K562 (cell line): Measurements from ENCODE around the gene DUS4L. TPM values are rescaled to one million over a fixed set of nuclear protein-coding genes. Genes with fewer than 3 reads are reported as not detected.

ENCODE experiments used
- E2F6 ChIP-seq, 2 experiments: IDR thresholded peaks; 2 replicates each; pipeline ENCODE4 v1.6.1; 2011; ENCODE audit warnings: borderline replicate concordance in 1 of 2, control low read depth in 1 of 2, low read depth in 1 of 2, low read length in 1 of 2, mild to moderate bottlenecking in 1 of 2, mixed read lengths in 1 of 2, moderate library complexity in 1 of 2; ENCODE audit not compliant: insufficient read depth in 1 of 2, insufficient read length in 1 of 2, poor library complexity in 1 of 2, severe bottlenecking in 1 of 2; ENCODE audit errors: extremely low read depth in 1 of 2
- HCFC1 ChIP-seq: IDR thresholded peaks from 2 replicates; pipeline ENCODE4 v1.6.1; 2012; ENCODE audit warnings: low read depth, low read length, improper control_type of control experiment
- SLC30A9 ChIP-seq: fragments of 250-450 bp; sonication (Bioruptor Pico); IDR thresholded peaks from 2 replicates; pipeline ENCODE4 v1.8.0; 2022; ENCODE audit warnings: mild to moderate bottlenecking, moderate library complexity
- TBP ChIP-seq: optimal IDR thresholded peaks from 2 replicates; pipeline ENCODE3; 2011; ENCODE audit warnings: low read depth, low read length, improper control_type of control experiment
- TGIF2 ChIP-seq: sonication (generic); formaldehyde crosslinking; IDR thresholded peaks from 2 replicates; pipeline ENCODE4 v1.8.1; 2022; ENCODE audit warnings: mild to moderate bottlenecking, missing genetic modification reagents, moderate library complexity
- THRA ChIP-seq: fragments of 450-650 bp; IDR thresholded peaks from 2 replicates; pipeline ENCODE4 v1.6.1; 2017; ENCODE audit warnings: mild to moderate bottlenecking, moderate library complexity
- ZBTB11 ChIP-seq, 3 experiments: fragments of 200-800 bp in 1 of 3; fragments of 250-450 bp in 1 of 3; fragments of 450-650 bp in 1 of 3; sonication (Bioruptor Pico) in 1 of 3; sonication (Bioruptor generic) in 1 of 3; formaldehyde crosslinking in 1 of 3; IDR thresholded peaks; 2 replicates each; pipeline versions ENCODE4 v1.6.1 to v1.8.0; 2016 to 2022; ENCODE audit warnings: mild to moderate bottlenecking in 2 of 3, missing genetic modification characterization in 2 of 3, missing compliant biosample characterization in 1 of 3, moderate library complexity in 1 of 3
- ZBTB7A ChIP-seq: IDR thresholded peaks from 2 replicates; pipeline ENCODE4 v1.6.1; 2011; ENCODE audit warnings: low read depth, mild to moderate bottlenecking, low read length, moderate library complexity, borderline replicate concordance; ENCODE audit not compliant: control insufficient read depth
- polyA plus RNA-seq, 8 experiments: library from polyadenylated mRNA; depleted of rRNA in 4 of 8; stranded (reverse) in 5 of 8; unstranded in 3 of 8; fragments of >200 nt; fragmentation: Nextera tagmentation in 2 of 8; fragmentation: Illumina TruSeq in 1 of 8; extraction: Ambion mirVana in 2 of 8; extraction: Trizol in 1 of 8; gene quantifications; 2 replicates each; pipeline versions ENCODE4 v1.2.1 to v1.2.3, GENCODE V29; 2011 to 2014; ENCODE audit warnings: inconsistent platforms in 1 of 8, missing spikeins in 1 of 8
- total RNA-seq, 7 experiments: library from RNA; depleted of rRNA in 6 of 7; stranded (reverse); fragments of >200 nt in 6 of 7; fragmentation: Illumina TruSeq in 2 of 7; extraction: Trizol in 2 of 7; gene quantifications; 2 replicates each; pipeline versions ENCODE4 v1.2.1 to v1.2.3, GENCODE V29; 2011 to 2021; ENCODE audit warnings: low replicate concordance in 1 of 7
- TF ChIP-seq, protein P1 (sequence below): fragments of 450-650 bp; conservative IDR thresholded peaks from 2 replicates; pipeline ENCODE4 v1.6.1; 2016; ENCODE audit warnings: missing genetic modification characterization, low read depth, mild to moderate bottlenecking, control low read depth, missing compliant biosample characterization
- TF ChIP-seq, protein P2 (sequence below): sonication (generic); formaldehyde crosslinking; IDR thresholded peaks from 2 replicates; pipeline ENCODE4 v1.8.0; 2022; ENCODE audit warnings: missing genetic modification reagents, mild to moderate bottlenecking, borderline replicate concordance
- TF ChIP-seq, protein P3 (sequence below): fragments of 450-650 bp; IDR thresholded peaks from 2 replicates; pipeline ENCODE4 v1.6.1; 2016; ENCODE audit warnings: missing biosample characterization, missing genetic modification characterization

Gene DUS4L
- total and polyA plus RNA-seq, 9 of the 15 experiments (the other 6 are each of a cell fraction or from before 2014, with no cell fraction given) = 12.2 to 33.6 (median 28.6) TPM

DNA sequence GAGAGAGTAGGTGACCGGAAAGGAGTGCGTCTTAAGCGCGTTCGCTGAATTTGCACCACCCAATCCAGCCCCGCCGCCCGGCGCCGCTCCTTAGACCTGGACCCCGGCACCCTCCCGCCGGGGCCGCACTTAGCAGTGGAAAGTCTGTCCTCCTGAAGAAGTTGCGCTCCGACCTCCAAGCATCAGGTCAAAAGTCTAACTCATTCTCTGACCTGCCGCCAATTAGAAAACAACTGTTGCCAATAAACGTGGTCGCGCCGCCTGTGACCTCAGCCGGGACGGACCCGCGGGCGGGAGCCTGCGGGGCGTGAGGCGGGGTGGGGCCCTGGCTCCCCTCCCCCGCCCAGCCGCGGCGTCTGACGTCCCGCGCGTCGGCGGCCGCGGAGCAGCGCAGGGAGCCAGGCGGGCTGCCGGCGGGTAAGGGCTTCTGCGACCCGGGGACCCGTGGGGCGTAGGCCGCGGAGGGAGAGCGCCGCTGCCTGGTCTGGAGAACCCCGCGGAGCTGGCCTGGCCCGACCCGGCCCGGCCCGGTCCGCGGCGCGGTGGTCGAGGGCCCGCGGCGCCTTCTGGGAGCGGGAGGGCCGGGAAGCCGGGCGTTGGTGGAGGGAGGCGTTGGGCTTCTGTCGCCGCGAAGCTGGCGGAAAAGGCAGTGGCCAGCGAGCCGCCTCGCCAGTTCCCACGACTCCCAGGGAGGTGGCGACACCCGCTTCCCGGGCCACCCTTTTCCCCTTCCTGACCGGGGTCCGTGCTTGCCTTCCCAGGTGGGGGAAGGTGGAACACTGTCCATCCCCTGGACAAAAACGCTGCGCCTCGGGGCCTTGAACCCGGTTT, 16.3 kb downstream of the DUS4L start, which contains the start of gene BCAP29 (continued):
- TF ChIP-seq THRA (no peak), TBP (peak; percentile 87), E2F6 (IDR thresholded peaks at IDR 0.05; ENCODE audit: borderline replicate concordance in 1 of 2, extremely low read depth in 1 of 2, insufficient read depth in 1 of 2, insufficient read length in 1 of 2, low read depth in 1 of 2, low read length in 1 of 2, poor library complexity in 1 of 2, severe bottlenecking in 1 of 2) (peak; percentile 80 to 82), ZBTB7A (peak; percentile 84), TGIF2 (CRISPR knock-in tag) (no peak), HCFC1 (peak; percentile 68), ZBTB11 (CRISPR knock-in tag; IDR thresholded peaks at IDR 0.05) (peak in 2 of 3 experiments; percentile 5 to 84; a peak in 2 of 6 replicates), SLC30A9 (peak; percentile 13; the same call in 1 of the 2 replicates)
- TF ChIP-seq, protein P1, sequence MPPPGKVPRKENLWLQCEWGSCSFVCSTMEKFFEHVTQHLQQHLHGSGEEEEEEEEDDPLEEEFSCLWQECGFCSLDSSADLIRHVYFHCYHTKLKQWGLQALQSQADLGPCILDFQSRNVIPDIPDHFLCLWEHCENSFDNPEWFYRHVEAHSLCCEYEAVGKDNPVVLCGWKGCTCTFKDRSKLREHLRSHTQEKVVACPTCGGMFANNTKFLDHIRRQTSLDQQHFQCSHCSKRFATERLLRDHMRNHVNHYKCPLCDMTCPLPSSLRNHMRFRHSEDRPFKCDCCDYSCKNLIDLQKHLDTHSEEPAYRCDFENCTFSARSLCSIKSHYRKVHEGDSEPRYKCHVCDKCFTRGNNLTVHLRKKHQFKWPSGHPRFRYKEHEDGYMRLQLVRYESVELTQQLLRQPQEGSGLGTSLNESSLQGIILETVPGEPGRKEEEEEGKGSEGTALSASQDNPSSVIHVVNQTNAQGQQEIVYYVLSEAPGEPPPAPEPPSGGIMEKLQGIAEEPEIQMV = no peak
- TF ChIP-seq, protein P2, sequence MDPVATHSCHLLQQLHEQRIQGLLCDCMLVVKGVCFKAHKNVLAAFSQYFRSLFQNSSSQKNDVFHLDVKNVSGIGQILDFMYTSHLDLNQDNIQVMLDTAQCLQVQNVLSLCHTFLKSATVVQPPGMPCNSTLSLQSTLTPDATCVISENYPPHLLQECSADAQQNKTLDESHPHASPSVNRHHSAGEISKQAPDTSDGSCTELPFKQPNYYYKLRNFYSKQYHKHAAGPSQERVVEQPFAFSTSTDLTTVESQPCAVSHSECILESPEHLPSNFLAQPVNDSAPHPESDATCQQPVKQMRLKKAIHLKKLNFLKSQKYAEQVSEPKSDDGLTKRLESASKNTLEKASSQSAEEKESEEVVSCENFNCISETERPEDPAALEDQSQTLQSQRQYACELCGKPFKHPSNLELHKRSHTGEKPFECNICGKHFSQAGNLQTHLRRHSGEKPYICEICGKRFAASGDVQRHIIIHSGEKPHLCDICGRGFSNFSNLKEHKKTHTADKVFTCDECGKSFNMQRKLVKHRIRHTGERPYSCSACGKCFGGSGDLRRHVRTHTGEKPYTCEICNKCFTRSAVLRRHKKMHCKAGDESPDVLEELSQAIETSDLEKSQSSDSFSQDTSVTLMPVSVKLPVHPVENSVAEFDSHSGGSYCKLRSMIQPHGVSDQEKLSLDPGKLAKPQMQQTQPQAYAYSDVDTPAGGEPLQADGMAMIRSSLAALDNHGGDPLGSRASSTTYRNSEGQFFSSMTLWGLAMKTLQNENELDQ = no peak
- TF ChIP-seq, protein P3, sequence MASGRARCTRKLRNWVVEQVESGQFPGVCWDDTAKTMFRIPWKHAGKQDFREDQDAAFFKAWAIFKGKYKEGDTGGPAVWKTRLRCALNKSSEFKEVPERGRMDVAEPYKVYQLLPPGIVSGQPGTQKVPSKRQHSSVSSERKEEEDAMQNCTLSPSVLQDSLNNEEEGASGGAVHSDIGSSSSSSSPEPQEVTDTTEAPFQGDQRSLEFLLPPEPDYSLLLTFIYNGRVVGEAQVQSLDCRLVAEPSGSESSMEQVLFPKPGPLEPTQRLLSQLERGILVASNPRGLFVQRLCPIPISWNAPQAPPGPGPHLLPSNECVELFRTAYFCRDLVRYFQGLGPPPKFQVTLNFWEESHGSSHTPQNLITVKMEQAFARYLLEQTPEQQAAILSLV (tag) = no peak
